ENCODE measurements around the gene NR2F6. TPM values are rescaled to one million over a fixed set of nuclear protein-coding genes. Genes with fewer than 3 reads are reported as not detected.

The NR2F6 gene
- total RNA-seq (10 to 100 TPM; 26.1 to 65.5 TPM), polyA plus RNA-seq (10 to 100 TPM; 26.8 to 28.0 TPM)
- long read RNA-seq, donor 1, transcript NR2F6-201 (4 exons, 2,404 nt) = major isoform, 32 of 44 reads
- long read RNA-seq, donor 1, partial matches to known transcripts = 12 of 44 reads
- long read RNA-seq, donor 1, other reads (novel, unspliced or antisense) = 0 of 44 reads
- long read RNA-seq, donor 2, transcript NR2F6-201 (4 exons, 2,404 nt) = major isoform, 16 of 28 reads
- long read RNA-seq, donor 2, partial matches to known transcripts = 12 of 28 reads
- long read RNA-seq, donor 2, other reads (novel, unspliced or antisense) = 0 of 28 reads
- long read RNA-seq, donor 3, transcript NR2F6-201 (4 exons, 2,404 nt) = major isoform, 23 of 23 reads
- long read RNA-seq, donor 3, partial matches to known transcripts = 0 of 23 reads
- long read RNA-seq, donor 3, other reads (novel, unspliced or antisense) = 0 of 23 reads
- long read RNA-seq, donor 4, transcript NR2F6-201 (4 exons, 2,404 nt) = major isoform, 17 of 45 reads
- long read RNA-seq, donor 4, partial matches to known transcripts = 28 of 45 reads
- long read RNA-seq, donor 4, other reads (novel, unspliced or antisense) = 0 of 45 reads
- long read RNA-seq, donor 5, transcript NR2F6-201 (4 exons, 2,404 nt) = major isoform, 49 of 59 reads
- long read RNA-seq, donor 5, partial matches to known transcripts = 10 of 59 reads
- long read RNA-seq, donor 5, other reads (novel, unspliced or antisense) = 0 of 59 reads

GRCh38 chr19:17245535-17245984 is at the start of gene NR2F6:
Gene NR2F6 (minus strand): TSS chr19:17245919. CDS start chr19:17245220, 699 bp downstream.
- H3K4me1 ChIP-seq (ENCODE audit: control insufficient read depth in 5 of 5, insufficient read depth in 5 of 5, low read length in 5 of 5) = peaks cover 0 to 21% (median 11%) of the 10 kb centered on the region in 5 donors
- H3K27ac ChIP-seq (ENCODE audit: low read depth in 1 of 2, low read length in 1 of 2) = peak within 1 kb of the TSS; percentile 87 to 91
- DNase-seq (no peak), ATAC-seq (ENCODE audit: insufficient read depth, low FRiP score) (no peak)
- no peak within 1 kb of the TSS for H3K9ac ChIP-seq (ENCODE audit: insufficient read depth in 1 of 2, low read length in 2 of 2)
- H3K9me3 ChIP-seq (ENCODE audit: control insufficient read depth in 4 of 4, insufficient read depth in 3 of 4, low read length in 3 of 4) = no peaks in the 10 kb centered on the region
- WGBS, 2 donors = 0 to 1% methylated on average over 29 to 72 of the region's 72 CpGs
- no peaks in the 10 kb centered on the region for H3K36me3 ChIP-seq (ENCODE audit: control insufficient read depth in 4 of 4, insufficient read depth in 4 of 4, low read length in 4 of 4)
- peak within 1 kb of the TSS; percentile 81 for H3K4me3 ChIP-seq
- TF ChIP-seq, protein P1, sequence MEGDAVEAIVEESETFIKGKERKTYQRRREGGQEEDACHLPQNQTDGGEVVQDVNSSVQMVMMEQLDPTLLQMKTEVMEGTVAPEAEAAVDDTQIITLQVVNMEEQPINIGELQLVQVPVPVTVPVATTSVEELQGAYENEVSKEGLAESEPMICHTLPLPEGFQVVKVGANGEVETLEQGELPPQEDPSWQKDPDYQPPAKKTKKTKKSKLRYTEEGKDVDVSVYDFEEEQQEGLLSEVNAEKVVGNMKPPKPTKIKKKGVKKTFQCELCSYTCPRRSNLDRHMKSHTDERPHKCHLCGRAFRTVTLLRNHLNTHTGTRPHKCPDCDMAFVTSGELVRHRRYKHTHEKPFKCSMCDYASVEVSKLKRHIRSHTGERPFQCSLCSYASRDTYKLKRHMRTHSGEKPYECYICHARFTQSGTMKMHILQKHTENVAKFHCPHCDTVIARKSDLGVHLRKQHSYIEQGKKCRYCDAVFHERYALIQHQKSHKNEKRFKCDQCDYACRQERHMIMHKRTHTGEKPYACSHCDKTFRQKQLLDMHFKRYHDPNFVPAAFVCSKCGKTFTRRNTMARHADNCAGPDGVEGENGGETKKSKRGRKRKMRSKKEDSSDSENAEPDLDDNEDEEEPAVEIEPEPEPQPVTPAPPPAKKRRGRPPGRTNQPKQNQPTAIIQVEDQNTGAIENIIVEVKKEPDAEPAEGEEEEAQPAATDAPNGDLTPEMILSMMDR (IDR thresholded peaks at IDR 0.05; ENCODE audit: control extremely low read depth, extremely low read depth) = no peak
- H3K27me3 ChIP-seq (ENCODE audit: control insufficient read depth in 3 of 3, insufficient read depth in 3 of 3, low read length in 2 of 3) = no peaks in the 10 kb centered on the region

- DNase-seq (no peak), ATAC-seq (ENCODE audit: insufficient read depth, low FRiP score) (no peak)
- WGBS, 2 donors = 85 to 86% methylated on average over 45 to 48 of the region's 48 CpGs
- Histone ChIP-seq H3K4me3 (no peak overlapping the region), H3K9ac (ENCODE audit: insufficient read depth in 1 of 2, low read length in 2 of 2) (no peak overlapping the region), H3K27me3 (ENCODE audit: control insufficient read depth in 3 of 3, insufficient read depth in 3 of 3, low read length in 2 of 3) (no peaks in the 10 kb centered on the region), H3K36me3 (ENCODE audit: control insufficient read depth in 4 of 4, insufficient read depth in 4 of 4, low read length in 4 of 4) (peaks cover 0 to 10% (median 2%) of the 10 kb centered on the region in 4 donors), H3K9me3 (ENCODE audit: control insufficient read depth in 4 of 4, insufficient read depth in 3 of 4, low read length in 3 of 4) (peaks cover 0 to 3% (median 0%) of the 10 kb centered on the region in 4 donors), H3K27ac (ENCODE audit: low read depth in 1 of 2, low read length in 1 of 2) (no peak overlapping the region), H3K4me1 (ENCODE audit: control insufficient read depth in 5 of 5, insufficient read depth in 5 of 5, low read length in 5 of 5) (peaks cover 0 to 6% (median 0%) of the 10 kb centered on the region in 5 donors)
- TF ChIP-seq, protein P1 (IDR thresholded peaks at IDR 0.05; ENCODE audit: control extremely low read depth, extremely low read depth) = no peak
Measured at GRCh38 chr19:17294051-17294891, 48.6 kb upstream of the NR2F6 start.

- no peak overlapping the region for H3K9ac ChIP-seq (ENCODE audit: insufficient read depth in 1 of 2, low read length in 2 of 2)
- TF ChIP-seq, protein P1 (IDR thresholded peaks at IDR 0.05; ENCODE audit: control extremely low read depth, extremely low read depth) = no peak
- H3K4me3 ChIP-seq = no peak overlapping the region
- peaks cover 0 to 3% (median 0%) of the 10 kb centered on the region in 4 donors for H3K9me3 ChIP-seq (ENCODE audit: control insufficient read depth in 4 of 4, insufficient read depth in 3 of 4, low read length in 3 of 4)
- H3K27me3 ChIP-seq (ENCODE audit: control insufficient read depth in 3 of 3, insufficient read depth in 3 of 3, low read length in 2 of 3) = no peaks in the 10 kb centered on the region
- peaks cover 0 to 8% (median 2%) of the 10 kb centered on the region in 4 donors for H3K36me3 ChIP-seq (ENCODE audit: control insufficient read depth in 4 of 4, insufficient read depth in 4 of 4, low read length in 4 of 4)
- H3K27ac ChIP-seq (ENCODE audit: low read depth in 1 of 2, low read length in 1 of 2) = no peak overlapping the region
- H3K4me1 ChIP-seq (ENCODE audit: control insufficient read depth in 5 of 5, insufficient read depth in 5 of 5, low read length in 5 of 5) = peaks cover 0 to 6% (median 0%) of the 10 kb centered on the region in 5 donors
- DNase-seq (no peak), ATAC-seq (ENCODE audit: insufficient read depth, low FRiP score) (no peak)
- 93 to 95% methylated on average over 14 of the region's 14 CpGs for WGBS, 2 donors
Measured at GRCh38 chr19:17293605-17294004, 47.9 kb upstream of the NR2F6 start.
